HuH-7.5 (cell line): ENCODE measurements around the gene LRRN4CL.

ENCODE experiments used
- DNase-seq: peaks from one replicate; pipeline ENCODE4 v3.0.0; 2011; ENCODE audit warnings: low spot score

Gene LRRN4CL

GRCh38 chr11:62646825-62647608, 42.3 kb downstream of the LRRN4CL start:
- no peak for DNase-seq

- DNase-seq: peak; percentile 99
These were observed 43.1 kb downstream of the LRRN4CL start, which contains the start of gene GANAB for GRCh38 chr11:62645946-62646824. Gene GANAB, minus strand, starts transcription at chr11:62646613. Its CDS starts 14 bp downstream, at chr11:62646599.

GRCh38 chr11:62645671-62645945, 43.7 kb downstream of the LRRN4CL start:
- DNase-seq: no peak

- DNase-seq: no peak
These were observed 45.1 kb downstream of the LRRN4CL start for GRCh38 chr11:62644220-62644619.
